GM19395 (cell line): ENCODE results near the gene PAX3.

Experiments
- ATAC-seq: cut with Tn5 transposase; IDR thresholded peaks from one replicate; pipeline ENCODE4 v1.9.1; 2021; ENCODE audit warnings: mild to moderate bottlenecking, moderate library complexity; ENCODE audit not compliant: unreplicated experiment

PAX3 gene

DNA sequence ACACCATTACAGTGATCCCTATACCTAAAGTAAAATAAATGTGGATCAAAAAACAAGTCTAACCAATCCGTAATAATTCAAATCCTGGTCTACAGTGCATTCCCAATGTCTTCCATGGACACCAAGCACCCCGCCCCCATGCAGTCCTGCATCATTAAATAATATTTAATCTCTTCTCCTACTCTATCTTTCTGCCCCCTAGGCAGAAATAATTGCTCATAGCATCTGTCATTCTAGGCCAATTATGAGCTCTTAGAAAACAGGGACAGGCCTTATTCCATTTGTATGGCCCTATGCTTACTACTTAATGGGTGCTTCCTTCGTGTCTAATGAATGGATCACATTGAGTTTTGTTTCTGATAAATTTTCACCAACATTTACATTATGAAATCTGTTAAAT is 66.4 kb downstream of the PAX3 start:
- no peak for ATAC-seq

GRCh38 chr2:222228054-222228453 is 70.7 kb downstream of the PAX3 start:
- ATAC-seq = no peak

DNA sequence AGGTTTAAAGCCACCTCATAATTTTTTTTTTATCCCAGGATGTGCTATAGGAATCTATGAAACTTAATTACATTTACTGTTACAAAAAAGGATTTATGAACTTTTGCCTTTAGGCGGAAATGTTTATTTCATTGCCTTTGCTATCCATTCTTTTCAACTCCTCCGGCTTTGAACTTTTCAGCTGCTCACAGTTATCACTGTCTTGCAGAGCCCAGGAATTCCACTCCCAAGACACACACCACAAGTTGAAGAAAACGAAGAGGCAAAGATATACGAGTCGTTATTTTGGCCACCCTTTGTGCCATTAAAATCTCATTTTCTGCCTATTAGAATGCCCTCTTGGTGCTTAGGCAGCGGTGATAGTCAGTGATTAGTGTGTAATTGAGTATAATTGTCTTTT is 80.0 kb downstream of the PAX3 start:
- no peak for ATAC-seq

DNA sequence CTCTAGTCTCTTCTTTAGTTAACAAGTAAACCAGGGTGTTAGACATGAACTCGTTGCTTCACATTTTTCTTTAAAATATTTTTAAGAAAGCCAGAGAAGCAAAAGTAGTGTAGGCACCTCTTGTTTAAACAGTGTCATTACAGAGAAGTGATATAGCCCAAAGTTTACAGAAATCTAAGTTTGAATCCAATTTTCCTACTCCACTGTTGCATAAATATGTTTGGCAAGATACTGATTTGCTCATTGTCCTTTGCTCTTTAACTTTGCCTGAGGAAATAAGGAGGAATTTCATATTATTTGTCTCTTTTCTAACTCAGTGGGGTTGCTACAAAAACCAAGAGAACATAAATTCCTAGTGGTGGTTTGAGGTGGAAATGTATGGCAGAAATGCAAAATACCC is 81.1 kb downstream of the PAX3 start:
- no peak for ATAC-seq

GRCh38 chr2:222214885-222215284 is 83.9 kb downstream of the PAX3 start:
- no peak for ATAC-seq

- no peak for ATAC-seq
These were observed 85.7 kb downstream of the PAX3 start for GRCh38 chr2:222213049-222213448.

GRCh38 chr2:222212571-222212970 is 86.2 kb downstream of the PAX3 start:
- ATAC-seq = no peak

- ATAC-seq = no peak
These were observed 90.6 kb downstream of the PAX3 start for GRCh38 chr2:222208010-222208690.

- no peak for ATAC-seq
These were observed 93.7 kb downstream of the PAX3 start for GRCh38 chr2:222205136-222205535.

GRCh38 chr2:222203041-222203440 is 95.8 kb downstream of the PAX3 start:
- no peak for ATAC-seq

- no peak for ATAC-seq
These were observed 102.6 kb downstream of the PAX3 start for GRCh38 chr2:222196159-222196558.

GRCh38 chr2:222194669-222195068 is 104.1 kb downstream of the PAX3 start:
- no peak for ATAC-seq

DNA sequence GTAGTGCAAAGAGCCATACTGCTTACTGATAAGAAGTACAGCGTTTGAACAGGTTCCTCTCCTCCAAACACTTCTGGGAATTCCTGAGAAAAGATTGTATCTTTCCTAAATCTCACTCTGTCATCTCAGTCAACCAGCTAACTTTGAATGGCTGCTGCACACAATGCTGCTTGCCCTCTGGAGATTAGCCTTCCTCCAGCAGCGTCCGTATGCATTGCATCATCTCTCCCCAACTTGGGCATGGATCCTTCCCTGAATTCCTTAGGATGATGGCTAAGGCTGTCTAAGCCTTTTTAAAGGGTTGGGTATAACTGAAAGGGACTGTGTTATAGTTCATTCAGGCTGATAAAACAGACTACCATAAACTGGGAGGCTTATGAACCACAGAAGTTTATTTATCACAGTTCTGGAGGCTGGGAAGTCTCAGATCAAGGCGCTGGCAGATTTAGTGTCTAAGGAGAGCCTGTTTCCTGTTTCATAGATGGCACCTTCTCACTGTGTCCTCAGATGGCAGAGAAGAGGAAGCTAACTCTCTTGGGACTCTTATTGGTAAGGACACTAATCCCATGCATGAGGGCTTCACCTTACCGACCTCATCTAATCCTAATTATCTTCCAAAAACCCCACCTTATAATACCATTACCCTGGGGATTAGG is 105.3 kb downstream of the PAX3 start:
- ATAC-seq = no peak

GRCh38 chr2:222180619-222181018 is 118.2 kb downstream of the PAX3 start:
- no peak for ATAC-seq

DNA sequence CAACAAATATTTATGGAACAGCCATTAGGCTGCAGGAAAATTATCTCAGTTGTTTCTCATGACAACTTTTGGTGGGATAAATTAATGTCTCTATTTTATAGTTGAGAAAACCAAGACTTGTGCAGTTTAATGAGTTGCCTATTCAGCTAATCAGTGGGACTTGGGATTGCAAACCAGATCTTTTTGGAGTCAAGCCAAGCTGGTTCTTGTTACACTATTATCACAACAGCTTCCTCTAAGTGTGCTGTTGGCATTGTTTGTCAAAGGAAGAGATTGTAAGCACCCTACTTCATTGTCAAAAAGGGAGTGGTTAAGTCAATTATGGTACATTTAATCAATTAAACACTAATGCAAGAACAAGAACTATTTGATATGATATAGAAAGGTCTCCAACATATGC is 119.2 kb downstream of the PAX3 start:
- ATAC-seq = no peak

- no peak for ATAC-seq
These were observed 120.3 kb downstream of the PAX3 start for GRCh38 chr2:222178450-222178849.

GRCh38 chr2:222176890-222177289 is 121.9 kb downstream of the PAX3 start:
- no peak for ATAC-seq

DNA sequence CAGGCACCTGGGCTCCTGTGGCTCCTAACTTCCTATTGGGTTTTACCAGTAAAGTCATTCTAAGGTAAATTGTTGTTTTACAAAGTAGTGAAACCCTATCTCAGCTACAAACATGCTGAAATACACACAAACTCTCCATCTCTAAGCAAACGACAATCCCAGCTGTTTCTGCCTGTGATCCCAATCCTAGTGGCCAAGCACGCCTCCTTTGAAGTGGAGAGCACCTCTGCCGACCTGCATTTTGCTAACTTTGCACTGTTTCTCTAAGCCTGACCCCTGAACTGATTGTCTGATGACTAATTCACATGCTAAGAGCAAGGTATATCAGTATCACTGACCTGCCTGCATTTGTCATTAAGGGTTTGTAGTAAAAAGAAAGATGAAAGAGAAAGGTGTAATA is 124.3 kb downstream of the PAX3 start:
- no peak for ATAC-seq

- ATAC-seq = no peak
These were observed 129.5 kb downstream of the PAX3 start for GRCh38 chr2:222169346-222169745.

GRCh38 chr2:222167762-222168161 is 131.0 kb downstream of the PAX3 start:
- ATAC-seq = no peak

DNA sequence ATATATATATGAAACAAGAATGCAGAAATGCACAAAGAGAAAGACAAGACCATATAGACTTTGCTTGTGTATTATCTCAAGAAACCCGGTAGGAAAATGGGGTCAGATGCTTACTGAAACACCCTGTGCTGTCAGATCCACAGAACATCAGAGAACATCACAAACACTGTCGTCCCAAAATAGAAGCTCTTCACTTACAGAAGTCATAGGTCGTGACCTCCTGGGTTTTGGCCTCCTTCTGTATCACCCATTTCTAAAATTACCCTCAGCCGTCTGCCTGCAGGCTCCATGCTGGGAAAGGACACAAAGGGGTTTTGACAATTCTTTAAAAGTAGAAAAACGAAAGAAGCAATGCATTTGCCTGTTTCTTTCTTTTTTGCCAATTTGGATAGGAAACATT is 137.9 kb downstream of the PAX3 start:
- no peak for ATAC-seq

DNA sequence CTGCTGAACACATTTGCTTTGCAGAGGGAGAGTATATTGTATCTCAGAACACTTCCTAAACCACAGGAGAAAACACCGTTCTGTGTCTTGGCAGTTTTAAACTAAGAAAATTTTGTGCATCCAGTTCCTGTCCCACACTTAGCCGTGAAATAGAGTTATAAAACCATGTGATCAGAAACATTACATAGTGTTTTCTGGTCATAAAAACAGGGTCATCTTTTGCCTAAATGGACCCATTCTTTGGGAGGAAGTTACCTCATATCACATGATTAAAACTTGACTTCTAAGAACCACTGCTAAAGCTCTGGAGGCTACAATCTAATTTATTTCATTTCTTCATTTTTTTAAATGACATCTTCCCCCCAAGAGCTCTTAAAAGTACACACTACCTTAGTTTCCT is 138.7 kb downstream of the PAX3 start:
- ATAC-seq = no peak

DNA sequence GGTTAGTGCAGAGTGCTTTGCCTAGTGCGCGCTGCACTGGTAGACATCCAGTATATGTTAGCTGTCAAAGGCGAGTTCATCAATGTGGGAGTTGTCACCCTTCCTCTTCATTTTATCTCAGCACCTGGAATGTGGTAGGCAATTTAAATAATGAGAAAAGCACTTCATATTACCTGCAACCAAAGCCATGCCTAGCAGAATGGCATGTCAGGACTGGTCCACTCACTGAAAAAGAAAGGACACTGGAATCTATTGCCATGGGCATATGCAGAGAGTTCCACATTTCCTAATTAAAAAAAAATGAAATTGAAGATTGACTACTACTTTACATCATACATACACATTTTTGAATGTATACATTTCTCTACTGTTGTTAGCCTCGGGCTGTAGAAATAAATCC is 139.6 kb downstream of the PAX3 start:
- ATAC-seq = no peak
